Stimulated activated effector memory CD8-positive, alpha-beta T cell treated with anti-CD3 and anti-CD28 coated beads, Interleukin-12 subunit alpha, Interleukin-12 subunit beta, amount 100 ng/mL, for 72 hours (primary cell): ENCODE measurements around the gene ZFYVE28.
"Not testable (repeated sequence)": the region's sequence is repeated elsewhere in the genome, so short reads cannot be mapped to it uniquely, and the experiment has no call there.

Experiments used
- ATAC-seq: fragments of 150-1000 bp; cut with Tn5 transposase; 2 replicates; pipeline ENCODE4 v1.10.0; 2021
- DNase-seq, 2 donors: peaks; one replicate each; pipeline ENCODE4 v3.0.0; 2021 to 2022; ENCODE audit warnings: low spot score in 2 of 2
- H3K27ac Mint-ChIP-seq: one replicate; pipeline ENCODE4 v1.8.0; 2022; ENCODE audit warnings: mild to moderate bottlenecking, mixed read lengths
- H3K36me3 Mint-ChIP-seq: one replicate; pipeline ENCODE4 v1.8.0; 2022; ENCODE audit warnings: mild to moderate bottlenecking, mixed read lengths
- H3K4me1 Mint-ChIP-seq: one replicate; pipeline ENCODE4 v1.8.0; 2022; ENCODE audit warnings: mixed read lengths
- H3K4me3 Mint-ChIP-seq: one replicate; pipeline ENCODE4 v1.8.0; 2022; ENCODE audit warnings: mild to moderate bottlenecking, mixed read lengths
- H3K9me3 Mint-ChIP-seq: one replicate; pipeline ENCODE4 v1.8.0; 2022; ENCODE audit warnings: mixed read lengths

The ZFYVE28 gene

GRCh38 chr4:2241003-2241402 lies 177.4 kb downstream of the ZFYVE28 start:
- ATAC-seq: no peak
- peaks cover 59% of the 10 kb centered on the region for H3K36me3 Mint-ChIP-seq
- no peak for DNase-seq
- H3K27ac Mint-ChIP-seq: peak overlapping the region; percentile 90
- peak overlapping the region; percentile 88 for H3K4me3 Mint-ChIP-seq
- H3K4me1 Mint-ChIP-seq: peaks cover 64% of the 10 kb centered on the region
- no peaks in the 10 kb centered on the region for H3K9me3 Mint-ChIP-seq

GRCh38 chr4:2236944-2237666 lies 181.3 kb downstream of the ZFYVE28 start:
- DNase-seq: no peak
- Mint-ChIP-seq H3K4me1 (peaks cover 56% of the 10 kb centered on the region), H3K36me3 (peaks cover 96% of the 10 kb centered on the region), H3K27ac (peak overlapping the region; percentile 69), H3K9me3 (no peaks in the 10 kb centered on the region), H3K4me3 (peak overlapping the region; percentile 22)
- ATAC-seq: no peak

DNA sequence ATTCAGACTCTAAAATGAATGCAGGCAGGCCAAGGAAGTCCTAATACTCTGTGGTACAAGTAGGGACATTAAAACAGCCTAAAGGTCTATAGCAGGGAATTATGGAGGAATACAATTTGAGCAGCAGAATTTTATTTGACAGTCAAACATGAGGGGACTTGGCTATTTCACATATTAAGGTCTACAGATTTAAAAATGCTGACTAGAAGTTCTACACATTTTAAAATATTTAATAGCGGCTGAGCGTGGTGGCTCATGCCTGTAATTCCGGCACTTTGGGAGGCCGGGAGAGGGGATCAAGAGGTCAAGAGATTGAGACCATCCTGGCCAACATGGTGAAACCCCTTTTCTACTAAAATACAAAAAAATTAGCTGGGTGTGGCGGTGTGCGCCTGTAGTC lies 187.4 kb downstream of the ZFYVE28 start:
- H3K36me3 Mint-ChIP-seq: peaks cover 77% of the 10 kb centered on the region
- no peak for ATAC-seq
- H3K9me3 Mint-ChIP-seq: no peaks in the 10 kb centered on the region
- H3K4me3 Mint-ChIP-seq: no peak overlapping the region
- DNase-seq: no peak
- no peak overlapping the region for H3K27ac Mint-ChIP-seq
- peaks cover 23% of the 10 kb centered on the region for H3K4me1 Mint-ChIP-seq

DNA sequence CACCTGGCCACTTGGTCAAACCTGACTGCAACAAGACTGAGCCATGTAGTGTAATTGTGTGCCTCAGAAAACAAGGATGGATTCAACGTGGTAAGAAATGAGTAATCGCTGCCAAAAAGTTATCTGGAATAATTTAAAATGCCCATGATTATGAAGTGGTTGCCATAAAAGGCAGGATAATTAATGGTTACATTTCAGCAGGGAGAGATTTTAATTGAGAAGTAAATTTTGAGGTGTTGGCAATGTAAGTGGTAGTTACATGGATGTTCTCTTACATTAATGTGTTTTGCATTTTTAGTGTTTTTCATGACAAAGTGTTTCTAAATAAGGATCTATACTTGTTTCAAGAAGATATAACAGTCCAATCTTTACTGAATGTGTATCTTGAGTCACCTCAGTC lies 192.2 kb downstream of the ZFYVE28 start:
- DNase-seq: no peak

DNA sequence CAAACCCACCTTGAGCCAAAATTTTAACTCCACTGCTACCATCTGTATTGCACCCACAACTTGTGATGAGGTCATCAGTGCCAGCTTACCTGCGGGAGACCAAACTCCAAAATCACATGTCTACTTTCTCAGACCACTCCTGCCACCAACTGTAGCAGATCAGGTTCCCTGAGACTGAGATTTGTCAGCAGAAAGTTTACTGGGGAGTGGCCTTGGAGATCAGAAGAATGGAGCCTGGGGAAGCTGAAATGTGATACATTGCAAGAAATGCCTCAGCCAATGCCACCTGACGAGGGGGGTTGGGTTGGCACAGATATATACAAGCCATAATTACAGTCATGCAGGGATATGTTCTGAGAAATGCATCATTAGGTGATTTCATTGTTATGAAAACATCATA lies 195.6 kb downstream of the ZFYVE28 start:
- Mint-ChIP-seq H3K4me1 (peaks cover 10% of the 10 kb centered on the region), H3K4me3 (no peak overlapping the region), H3K27ac (no peak overlapping the region), H3K9me3 (no peaks in the 10 kb centered on the region), H3K36me3 (peaks cover 17% of the 10 kb centered on the region)
- ATAC-seq (no peak), DNase-seq (no peak)

More for the DNA sequence above, 192.2 kb downstream of the ZFYVE28 start:
- no peak for ATAC-seq
- peaks cover 5% of the 10 kb centered on the region for H3K4me1 Mint-ChIP-seq
- no peak overlapping the region for H3K4me3 Mint-ChIP-seq
- peaks cover 39% of the 10 kb centered on the region for H3K36me3 Mint-ChIP-seq
- no peak overlapping the region for H3K27ac Mint-ChIP-seq
- no peaks in the 10 kb centered on the region for H3K9me3 Mint-ChIP-seq

DNA sequence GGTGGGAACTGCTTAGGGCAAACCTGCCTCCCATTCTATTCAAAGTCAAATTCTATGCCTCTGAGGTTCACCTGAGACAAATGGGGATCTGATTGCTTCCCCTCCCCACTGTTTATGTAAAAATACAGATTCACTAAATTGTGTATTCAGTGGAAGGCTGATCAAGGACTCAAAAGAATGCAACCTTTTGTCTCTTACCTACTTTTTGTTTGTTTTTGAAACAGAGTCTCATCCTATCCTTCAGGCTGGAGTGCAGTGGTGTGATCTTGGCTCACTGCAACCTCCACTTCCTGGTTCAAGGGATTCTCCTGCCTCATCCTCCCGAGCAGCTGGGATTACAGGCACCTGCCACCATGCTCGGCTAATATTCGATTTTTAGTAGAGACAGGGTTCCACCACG lies 197.1 kb downstream of the ZFYVE28 start:
- not testable (repeated sequence) for H3K27ac Mint-ChIP-seq, DNase-seq, H3K4me3 Mint-ChIP-seq, H3K9me3 Mint-ChIP-seq, ATAC-seq, H3K4me1 Mint-ChIP-seq
- H3K36me3 Mint-ChIP-seq: peaks cover 14% of the 10 kb centered on the region

- Mint-ChIP-seq H3K27ac (no peak overlapping the region), H3K36me3 (peaks cover 1% of the 10 kb centered on the region), H3K9me3 (no peaks in the 10 kb centered on the region), H3K4me3 (no peak overlapping the region), H3K4me1 (peaks cover 10% of the 10 kb centered on the region)
- ATAC-seq (peak; percentile 87), DNase-seq (peak; percentile 70 to 87)
Measured at GRCh38 chr4:2220016-2220630, 198.3 kb downstream of the ZFYVE28 start.
